Activated CD4-positive, CD25-positive, alpha-beta regulatory T cell treated with anti-CD3 and anti-CD28 coated beads, Interleukin-2, amount 50 U/mL, for 16 hours (primary cell): Measurements from ENCODE around the gene TMEM89.

ENCODE experiments used
- DNase-seq: peaks from one replicate; pipeline ENCODE4 v3.0.0-alpha.2; 2020; ENCODE audit warnings: low read depth, low spot score

Gene TMEM89

GRCh38 chr3:48614044-48614443 lies 7.5 kb downstream of the TMEM89 start:
- no peak for DNase-seq

- DNase-seq: no peak
Measured at GRCh38 chr3:48612309-48612708, 9.3 kb downstream of the TMEM89 start.

- DNase-seq: peak; percentile 80
Measured at GRCh38 chr3:48609088-48610005, 12.2 kb downstream of the TMEM89 start, which contains the start of gene UQCRC1. TSS of gene UQCRC1 (minus strand) at chr3:48609646. CDS start at chr3:48609620, 26 bp downstream.

- no peak for DNase-seq
Measured at GRCh38 chr3:48607519-48607918, 14.1 kb downstream of the TMEM89 start.

- DNase-seq: no peak
Measured at GRCh38 chr3:48601622-48601994, 20.0 kb downstream of the TMEM89 start.

- DNase-seq: no peak
Measured at GRCh38 chr3:48600711-48601621, 20.6 kb downstream of the TMEM89 start.

GRCh38 chr3:48599509-48600285 lies 21.9 kb downstream of the TMEM89 start:
- DNase-seq: no peak

- DNase-seq: no peak
Measured at GRCh38 chr3:48599077-48599501, 22.5 kb downstream of the TMEM89 start.

- no peak for DNase-seq
Measured at GRCh38 chr3:48598323-48599076, 23.1 kb downstream of the TMEM89 start.

- no peak for DNase-seq
Measured at GRCh38 chr3:48597408-48597800, 24.2 kb downstream of the TMEM89 start.

- no peak for DNase-seq
Measured at GRCh38 chr3:48596676-48597407, 24.7 kb downstream of the TMEM89 start.

- no peak for DNase-seq
Measured at GRCh38 chr3:48596157-48596556, 25.4 kb downstream of the TMEM89 start.

GRCh38 chr3:48595526-48596121 lies 25.9 kb downstream of the TMEM89 start:
- DNase-seq: no peak

- DNase-seq: no peak
Measured at GRCh38 chr3:48595075-48595525, 26.5 kb downstream of the TMEM89 start, which contains the start of gene COL7A1. TSS of gene COL7A1 (minus strand) at chr3:48595329. CDS start at chr3:48595159, 170 bp downstream.

GRCh38 chr3:48594417-48595049 lies 27.0 kb downstream of the TMEM89 start:
- DNase-seq: no peak

- DNase-seq: no peak
Measured at GRCh38 chr3:48593337-48593736, 28.2 kb downstream of the TMEM89 start.

GRCh38 chr3:48592519-48593087 lies 29.0 kb downstream of the TMEM89 start:
- DNase-seq: no peak

GRCh38 chr3:48591886-48592518 lies 29.6 kb downstream of the TMEM89 start:
- no peak for DNase-seq
